ENCODE results near the gene ZNF467.

The ZNF467 gene

GRCh38 chr7:149767068-149767467 is 6.3 kb downstream of the ZNF467 start:
- Histone ChIP-seq H3K4me1 (ENCODE audit: control insufficient read depth, insufficient read depth, low read length) (peaks cover 7% of the 10 kb centered on the region), H3K4me3 (ENCODE audit: low read length in 2 of 2) (no peak overlapping the region), H3K27me3 (ENCODE audit: control insufficient read depth in 1 of 2, insufficient read depth in 2 of 2, low read length in 2 of 2) (no peaks in the 10 kb centered on the region), H3K9ac (ENCODE audit: low read length in 2 of 2) (no peak overlapping the region), H3K27ac (ENCODE audit: low read length) (no peak overlapping the region), H3K9me3 (ENCODE audit: control insufficient read depth in 2 of 2, low read length in 2 of 2) (no peaks in the 10 kb centered on the region), H3K36me3 (ENCODE audit: control insufficient read depth in 2 of 2, insufficient read depth in 2 of 2, low read length in 2 of 2) (peaks cover 10 to 12% of the 10 kb centered on the region in 2 donors)

- peaks cover 6% of the 10 kb centered on the region for H3K4me1 ChIP-seq (ENCODE audit: control insufficient read depth, insufficient read depth, low read length)
- H3K36me3 ChIP-seq (ENCODE audit: control insufficient read depth in 2 of 2, insufficient read depth in 2 of 2, low read length in 2 of 2): peaks cover 10 to 12% of the 10 kb centered on the region in 2 donors
- H3K27ac ChIP-seq (ENCODE audit: low read length): no peak overlapping the region
- no peaks in the 10 kb centered on the region for H3K27me3 ChIP-seq (ENCODE audit: control insufficient read depth in 1 of 2, insufficient read depth in 2 of 2, low read length in 2 of 2)
- H3K9ac ChIP-seq (ENCODE audit: low read length in 2 of 2): no peak overlapping the region
- H3K4me3 ChIP-seq (ENCODE audit: low read length in 2 of 2): no peak overlapping the region
- no peaks in the 10 kb centered on the region for H3K9me3 ChIP-seq (ENCODE audit: control insufficient read depth in 2 of 2, low read length in 2 of 2)
These were observed 7.2 kb downstream of the ZNF467 start for GRCh38 chr7:149766135-149766675.

GRCh38 chr7:149765399-149766121 is 7.8 kb downstream of the ZNF467 start:
- Histone ChIP-seq H3K36me3 (ENCODE audit: control insufficient read depth in 2 of 2, insufficient read depth in 2 of 2, low read length in 2 of 2) (peaks cover 10 to 12% of the 10 kb centered on the region in 2 donors), H3K27ac (ENCODE audit: low read length) (no peak overlapping the region), H3K4me1 (ENCODE audit: control insufficient read depth, insufficient read depth, low read length) (no peaks in the 10 kb centered on the region), H3K9me3 (ENCODE audit: control insufficient read depth in 2 of 2, low read length in 2 of 2) (no peaks in the 10 kb centered on the region), H3K9ac (ENCODE audit: low read length in 2 of 2) (no peak overlapping the region), H3K4me3 (ENCODE audit: low read length in 2 of 2) (no peak overlapping the region), H3K27me3 (ENCODE audit: control insufficient read depth in 1 of 2, insufficient read depth in 2 of 2, low read length in 2 of 2) (no peaks in the 10 kb centered on the region)

- Histone ChIP-seq H3K27me3 (ENCODE audit: control insufficient read depth in 1 of 2, insufficient read depth in 2 of 2, low read length in 2 of 2) (no peaks in the 10 kb centered on the region), H3K36me3 (ENCODE audit: control insufficient read depth in 2 of 2, insufficient read depth in 2 of 2, low read length in 2 of 2) (peaks cover 10 to 12% of the 10 kb centered on the region in 2 donors), H3K9ac (ENCODE audit: low read length in 2 of 2) (no peak overlapping the region), H3K4me3 (ENCODE audit: low read length in 2 of 2) (no peak overlapping the region), H3K9me3 (ENCODE audit: control insufficient read depth in 2 of 2, low read length in 2 of 2) (no peaks in the 10 kb centered on the region), H3K4me1 (ENCODE audit: control insufficient read depth, insufficient read depth, low read length) (no peaks in the 10 kb centered on the region), H3K27ac (ENCODE audit: low read length) (no peak overlapping the region)
These were observed 8.6 kb downstream of the ZNF467 start for GRCh38 chr7:149764481-149765398.

GRCh38 chr7:149763563-149764240 is 9.7 kb downstream of the ZNF467 start:
- peaks cover 5 to 8% of the 10 kb centered on the region in 2 donors for H3K36me3 ChIP-seq (ENCODE audit: control insufficient read depth in 2 of 2, insufficient read depth in 2 of 2, low read length in 2 of 2)
- no peak overlapping the region for H3K27ac ChIP-seq (ENCODE audit: low read length)
- H3K27me3 ChIP-seq (ENCODE audit: control insufficient read depth in 1 of 2, insufficient read depth in 2 of 2, low read length in 2 of 2): no peaks in the 10 kb centered on the region
- H3K4me3 ChIP-seq (ENCODE audit: low read length in 2 of 2): no peak overlapping the region
- H3K4me1 ChIP-seq (ENCODE audit: control insufficient read depth, insufficient read depth, low read length): no peaks in the 10 kb centered on the region
- H3K9ac ChIP-seq (ENCODE audit: low read length in 2 of 2): no peak overlapping the region
- H3K9me3 ChIP-seq (ENCODE audit: control insufficient read depth in 2 of 2, low read length in 2 of 2): no peaks in the 10 kb centered on the region

GRCh38 chr7:149762610-149763009 is 10.8 kb downstream of the ZNF467 start:
- no peak overlapping the region for H3K9ac ChIP-seq (ENCODE audit: low read length in 2 of 2)

GRCh38 chr7:149762089-149762488 is 11.3 kb downstream of the ZNF467 start:
- Histone ChIP-seq H3K9ac (ENCODE audit: low read length in 2 of 2) (no peak overlapping the region), H3K36me3 (ENCODE audit: control insufficient read depth in 2 of 2, insufficient read depth in 2 of 2, low read length in 2 of 2) (peaks cover 0 to 3% of the 10 kb centered on the region in 2 donors), H3K4me1 (ENCODE audit: control insufficient read depth, insufficient read depth, low read length) (no peaks in the 10 kb centered on the region), H3K27me3 (ENCODE audit: control insufficient read depth in 1 of 2, insufficient read depth in 2 of 2, low read length in 2 of 2) (no peaks in the 10 kb centered on the region), H3K4me3 (ENCODE audit: low read length in 2 of 2) (no peak overlapping the region), H3K27ac (ENCODE audit: low read length) (no peak overlapping the region), H3K9me3 (ENCODE audit: control insufficient read depth in 2 of 2, low read length in 2 of 2) (no peaks in the 10 kb centered on the region)

More at GRCh38 chr7:149762610-149763009, 10.8 kb downstream of the ZNF467 start:
- H3K9me3 ChIP-seq (ENCODE audit: control insufficient read depth in 2 of 2, low read length in 2 of 2): no peaks in the 10 kb centered on the region
- peaks cover 0 to 3% of the 10 kb centered on the region in 2 donors for H3K36me3 ChIP-seq (ENCODE audit: control insufficient read depth in 2 of 2, insufficient read depth in 2 of 2, low read length in 2 of 2)
- no peaks in the 10 kb centered on the region for H3K4me1 ChIP-seq (ENCODE audit: control insufficient read depth, insufficient read depth, low read length)
- H3K27ac ChIP-seq (ENCODE audit: low read length): no peak overlapping the region
- H3K4me3 ChIP-seq (ENCODE audit: low read length in 2 of 2): no peak overlapping the region
- H3K27me3 ChIP-seq (ENCODE audit: control insufficient read depth in 1 of 2, insufficient read depth in 2 of 2, low read length in 2 of 2): no peaks in the 10 kb centered on the region

- Histone ChIP-seq H3K4me1 (ENCODE audit: control insufficient read depth, insufficient read depth, low read length) (no peaks in the 10 kb centered on the region), H3K9ac (ENCODE audit: low read length in 2 of 2) (no peak overlapping the region), H3K36me3 (ENCODE audit: control insufficient read depth in 2 of 2, insufficient read depth in 2 of 2, low read length in 2 of 2) (peaks cover 0 to 3% of the 10 kb centered on the region in 2 donors), H3K9me3 (ENCODE audit: control insufficient read depth in 2 of 2, low read length in 2 of 2) (no peaks in the 10 kb centered on the region), H3K4me3 (ENCODE audit: low read length in 2 of 2) (no peak overlapping the region), H3K27ac (ENCODE audit: low read length) (no peak overlapping the region), H3K27me3 (ENCODE audit: control insufficient read depth in 1 of 2, insufficient read depth in 2 of 2, low read length in 2 of 2) (no peaks in the 10 kb centered on the region)
These were observed 12.1 kb downstream of the ZNF467 start for GRCh38 chr7:149761307-149761706.

GRCh38 chr7:149760538-149760937 is 12.8 kb downstream of the ZNF467 start:
- no peaks in the 10 kb centered on the region for H3K27me3 ChIP-seq (ENCODE audit: control insufficient read depth in 1 of 2, insufficient read depth in 2 of 2, low read length in 2 of 2)
- H3K4me1 ChIP-seq (ENCODE audit: control insufficient read depth, insufficient read depth, low read length): no peaks in the 10 kb centered on the region
- H3K4me3 ChIP-seq (ENCODE audit: low read length in 2 of 2): no peak overlapping the region
- H3K9ac ChIP-seq (ENCODE audit: low read length in 2 of 2): no peak overlapping the region
- no peaks in the 10 kb centered on the region for H3K9me3 ChIP-seq (ENCODE audit: control insufficient read depth in 2 of 2, low read length in 2 of 2)
- H3K27ac ChIP-seq (ENCODE audit: low read length): no peak overlapping the region
- peaks cover 0 to 3% of the 10 kb centered on the region in 2 donors for H3K36me3 ChIP-seq (ENCODE audit: control insufficient read depth in 2 of 2, insufficient read depth in 2 of 2, low read length in 2 of 2)

- Histone ChIP-seq H3K4me1 (ENCODE audit: control insufficient read depth, insufficient read depth, low read length) (no peaks in the 10 kb centered on the region), H3K4me3 (ENCODE audit: low read length in 2 of 2) (no peak overlapping the region), H3K9me3 (ENCODE audit: control insufficient read depth in 2 of 2, low read length in 2 of 2) (no peaks in the 10 kb centered on the region), H3K27ac (ENCODE audit: low read length) (no peak overlapping the region), H3K9ac (ENCODE audit: low read length in 2 of 2) (no peak overlapping the region), H3K27me3 (ENCODE audit: control insufficient read depth in 1 of 2, insufficient read depth in 2 of 2, low read length in 2 of 2) (no peaks in the 10 kb centered on the region), H3K36me3 (ENCODE audit: control insufficient read depth in 2 of 2, insufficient read depth in 2 of 2, low read length in 2 of 2) (no peaks in the 10 kb centered on the region)
These were observed 14.1 kb downstream of the ZNF467 start for GRCh38 chr7:149759093-149759860.

Data from stomach smooth muscle (tissue), 2 donors.